ENCODE measurements around the gene PDK2. TPM values are rescaled to one million over a fixed set of nuclear protein-coding genes. Genes with fewer than 3 reads are reported as not detected.

Gene PDK2
- total RNA-seq, 1 donor, result 37.8 TPM

GRCh38 chr17:50076221-50076590, 18.9 kb upstream of the PDK2 start:
- TF ChIP-seq, protein P1, sequence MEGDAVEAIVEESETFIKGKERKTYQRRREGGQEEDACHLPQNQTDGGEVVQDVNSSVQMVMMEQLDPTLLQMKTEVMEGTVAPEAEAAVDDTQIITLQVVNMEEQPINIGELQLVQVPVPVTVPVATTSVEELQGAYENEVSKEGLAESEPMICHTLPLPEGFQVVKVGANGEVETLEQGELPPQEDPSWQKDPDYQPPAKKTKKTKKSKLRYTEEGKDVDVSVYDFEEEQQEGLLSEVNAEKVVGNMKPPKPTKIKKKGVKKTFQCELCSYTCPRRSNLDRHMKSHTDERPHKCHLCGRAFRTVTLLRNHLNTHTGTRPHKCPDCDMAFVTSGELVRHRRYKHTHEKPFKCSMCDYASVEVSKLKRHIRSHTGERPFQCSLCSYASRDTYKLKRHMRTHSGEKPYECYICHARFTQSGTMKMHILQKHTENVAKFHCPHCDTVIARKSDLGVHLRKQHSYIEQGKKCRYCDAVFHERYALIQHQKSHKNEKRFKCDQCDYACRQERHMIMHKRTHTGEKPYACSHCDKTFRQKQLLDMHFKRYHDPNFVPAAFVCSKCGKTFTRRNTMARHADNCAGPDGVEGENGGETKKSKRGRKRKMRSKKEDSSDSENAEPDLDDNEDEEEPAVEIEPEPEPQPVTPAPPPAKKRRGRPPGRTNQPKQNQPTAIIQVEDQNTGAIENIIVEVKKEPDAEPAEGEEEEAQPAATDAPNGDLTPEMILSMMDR (IDR thresholded peaks at IDR 0.05; ENCODE audit: insufficient read depth, low read length), result no peak
- H3K4me3 ChIP-seq (ENCODE audit: low read depth, low read length), result no peak overlapping the region
- DNase-seq (ENCODE audit: low read depth), result no peak

GRCh38 chr17:50076591-50077235, 18.4 kb upstream of the PDK2 start:
- no peak for DNase-seq (ENCODE audit: low read depth)
- no peak overlapping the region for H3K4me3 ChIP-seq (ENCODE audit: low read depth, low read length)
- TF ChIP-seq, protein P1 (IDR thresholded peaks at IDR 0.05; ENCODE audit: insufficient read depth, low read length), result no peak

DNA sequence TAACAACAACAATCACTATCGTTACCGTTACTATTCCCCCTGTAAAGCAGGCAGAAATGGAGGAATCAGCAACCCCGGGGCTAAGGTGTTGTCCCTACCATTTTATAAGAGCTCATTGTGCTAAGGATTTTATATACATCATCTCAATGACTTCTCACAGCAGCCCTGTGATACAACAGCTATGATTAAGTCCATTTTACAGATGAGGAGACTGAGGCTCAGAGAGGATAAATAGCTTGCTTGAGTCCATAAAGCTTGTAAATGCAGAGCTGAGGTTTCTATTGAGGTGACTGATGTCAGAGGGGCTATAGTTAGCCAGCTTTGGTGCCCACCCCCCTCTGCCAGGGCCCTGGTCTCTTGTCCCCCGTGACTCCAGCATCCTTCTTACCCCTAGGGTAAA, 16.7 kb upstream of the PDK2 start:
- TF ChIP-seq, protein P1 (IDR thresholded peaks at IDR 0.05; ENCODE audit: insufficient read depth, low read length), result no peak
- DNase-seq (ENCODE audit: low read depth), result no peak
- H3K4me3 ChIP-seq (ENCODE audit: low read depth, low read length), result no peak overlapping the region

- TF ChIP-seq, protein P1 (IDR thresholded peaks at IDR 0.05; ENCODE audit: insufficient read depth, low read length), result peak; percentile 35
- H3K4me3 ChIP-seq (ENCODE audit: low read depth, low read length), result no peak overlapping the region
- DNase-seq (ENCODE audit: low read depth), result no peak
These were observed 15.6 kb upstream of the PDK2 start for GRCh38 chr17:50079334-50080095.

DNA sequence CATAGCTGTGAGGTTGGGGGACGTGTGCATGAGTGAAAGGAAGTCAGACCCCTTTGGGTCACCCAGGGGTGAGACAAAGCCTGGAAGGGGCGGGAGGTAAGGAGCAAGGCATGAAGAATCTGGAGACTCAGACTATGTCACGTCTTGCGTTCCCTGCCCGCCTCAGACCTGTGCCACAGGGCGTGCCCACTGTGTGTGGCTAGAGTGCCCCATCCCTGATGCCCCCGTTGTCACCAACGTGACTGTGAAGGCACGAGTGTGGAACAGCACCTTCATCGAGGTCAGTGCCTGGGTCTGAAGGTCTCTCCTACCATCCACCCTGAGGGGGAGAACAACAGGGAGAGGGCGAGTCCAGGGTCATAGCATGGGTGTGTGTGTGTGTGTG, 15.1 kb upstream of the PDK2 start:
- DNase-seq (ENCODE audit: low read depth), result no peak
- TF ChIP-seq, protein P1 (IDR thresholded peaks at IDR 0.05; ENCODE audit: insufficient read depth, low read length), result no peak

DNA sequence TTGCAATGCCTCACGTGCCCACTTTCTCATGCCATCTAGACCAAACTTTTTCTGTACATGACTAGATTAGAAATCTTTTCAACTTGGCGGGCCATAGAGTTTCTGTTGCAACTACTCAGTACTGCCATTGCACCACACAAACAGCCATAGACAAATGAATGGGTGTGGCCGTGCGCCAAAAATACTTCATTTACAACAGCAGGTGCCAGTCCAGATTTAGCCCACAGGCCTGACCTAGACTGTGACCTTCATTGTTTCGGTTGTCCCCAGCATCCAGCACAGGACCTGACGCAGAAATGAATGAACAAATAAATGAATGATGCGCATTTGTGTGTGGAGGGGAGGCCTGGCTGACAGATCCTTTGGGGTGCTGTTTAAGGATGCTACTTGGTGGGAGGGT, 14.3 kb upstream of the PDK2 start:
- TF ChIP-seq, protein P1 (IDR thresholded peaks at IDR 0.05; ENCODE audit: insufficient read depth, low read length), result no peak

More for the DNA sequence above, 15.1 kb upstream of the PDK2 start:
- H3K4me3 ChIP-seq (ENCODE audit: low read depth, low read length), result no peak overlapping the region

More for the DNA sequence above, 14.3 kb upstream of the PDK2 start:
- DNase-seq (ENCODE audit: low read depth), result no peak
- no peak overlapping the region for H3K4me3 ChIP-seq (ENCODE audit: low read depth, low read length)

All from fibroblast of the aortic adventitia (primary cell).